ENCODE data around the gene GPR45. TPM values are rescaled to one million over a fixed set of nuclear protein-coding genes. Genes with fewer than 3 reads are reported as not detected.

GPR45 gene
- total and polyA plus RNA-seq, 2 donors from 2014 or later = not detected

DNA sequence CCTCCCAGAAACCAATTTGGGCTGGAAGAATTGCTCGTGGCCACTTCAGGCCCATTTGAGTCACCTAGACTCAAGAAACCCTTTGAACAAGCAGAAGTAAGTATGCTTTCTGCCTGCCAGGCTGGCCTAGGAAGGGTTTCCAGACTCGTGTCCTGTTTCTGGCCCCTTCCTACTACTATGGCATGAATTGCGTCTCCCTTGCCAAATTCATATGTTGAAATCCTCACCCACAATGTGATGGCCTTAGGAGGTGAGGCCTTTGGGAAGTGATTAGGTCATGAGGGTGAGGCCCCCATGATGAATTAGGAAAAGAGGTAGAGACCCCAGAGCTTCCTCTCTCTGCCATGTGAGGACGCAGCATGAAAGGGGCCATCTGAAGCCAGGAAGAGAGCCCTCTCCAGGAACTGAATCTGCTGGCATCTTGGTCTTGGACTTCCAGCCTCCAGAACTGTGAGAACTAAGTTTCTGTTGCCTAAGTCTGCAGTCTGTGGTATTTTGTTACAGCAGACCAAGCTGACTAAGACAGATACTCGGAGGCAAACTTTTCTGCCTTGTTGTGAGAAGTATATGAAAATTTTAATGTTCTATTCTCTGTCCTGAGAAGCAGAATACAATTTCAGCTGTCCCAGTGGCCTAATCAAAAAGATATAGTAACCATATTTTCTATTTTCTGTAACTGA, 13.1 kb downstream of the GPR45 start:
- Histone ChIP-seq H3K9ac (ENCODE audit: low read length in 3 of 3) (no peak overlapping the region), H3K27me3 (ENCODE audit: control insufficient read depth, insufficient read depth, low read length) (no peaks in the 10 kb centered on the region), H3K36me3 (ENCODE audit: control insufficient read depth in 2 of 3, insufficient read depth in 3 of 3, low read length in 3 of 3) (no peaks in the 10 kb centered on the region), H3K4me3 (ENCODE audit: low read length in 3 of 3) (no peak overlapping the region), H3K4me1 (ENCODE audit: control insufficient read depth in 2 of 3, insufficient read depth in 2 of 3, low read depth in 1 of 3, low read length in 3 of 3) (no peaks in the 10 kb centered on the region), H3K27ac (ENCODE audit: low read depth in 2 of 2, low read length in 2 of 2) (no peak overlapping the region), H3K9me3 (ENCODE audit: control insufficient read depth in 2 of 3, insufficient read depth in 1 of 3, low read length in 3 of 3) (no peaks in the 10 kb centered on the region)
- intact Hi-C loops (cut with DNase I) = no loop called here
- FAIRE-seq (no peak), DNase-seq (no peak)
- TF ChIP-seq, protein P1, sequence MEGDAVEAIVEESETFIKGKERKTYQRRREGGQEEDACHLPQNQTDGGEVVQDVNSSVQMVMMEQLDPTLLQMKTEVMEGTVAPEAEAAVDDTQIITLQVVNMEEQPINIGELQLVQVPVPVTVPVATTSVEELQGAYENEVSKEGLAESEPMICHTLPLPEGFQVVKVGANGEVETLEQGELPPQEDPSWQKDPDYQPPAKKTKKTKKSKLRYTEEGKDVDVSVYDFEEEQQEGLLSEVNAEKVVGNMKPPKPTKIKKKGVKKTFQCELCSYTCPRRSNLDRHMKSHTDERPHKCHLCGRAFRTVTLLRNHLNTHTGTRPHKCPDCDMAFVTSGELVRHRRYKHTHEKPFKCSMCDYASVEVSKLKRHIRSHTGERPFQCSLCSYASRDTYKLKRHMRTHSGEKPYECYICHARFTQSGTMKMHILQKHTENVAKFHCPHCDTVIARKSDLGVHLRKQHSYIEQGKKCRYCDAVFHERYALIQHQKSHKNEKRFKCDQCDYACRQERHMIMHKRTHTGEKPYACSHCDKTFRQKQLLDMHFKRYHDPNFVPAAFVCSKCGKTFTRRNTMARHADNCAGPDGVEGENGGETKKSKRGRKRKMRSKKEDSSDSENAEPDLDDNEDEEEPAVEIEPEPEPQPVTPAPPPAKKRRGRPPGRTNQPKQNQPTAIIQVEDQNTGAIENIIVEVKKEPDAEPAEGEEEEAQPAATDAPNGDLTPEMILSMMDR (IDR thresholded peaks at IDR 0.05; ENCODE audit: borderline replicate concordance, extremely low read depth, insufficient read depth) = no peak

DNA sequence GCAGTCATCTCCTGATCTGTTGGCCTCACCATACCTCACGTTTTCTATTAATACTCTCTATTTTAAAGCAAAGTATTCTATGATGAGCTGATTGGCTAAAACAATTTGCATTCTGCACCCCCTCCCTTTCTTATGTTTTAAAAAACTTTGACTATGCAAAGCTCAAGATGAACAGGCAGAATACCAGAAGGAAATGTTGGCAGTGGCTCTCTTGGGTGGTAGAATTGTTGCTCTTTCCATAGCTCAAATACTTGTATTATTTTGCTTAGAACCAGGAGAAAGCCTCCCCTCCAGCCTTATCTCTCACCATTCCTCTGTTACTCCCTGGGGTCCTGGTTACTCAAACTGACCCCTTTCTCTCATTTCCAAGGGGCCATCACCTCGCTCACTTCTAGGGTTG, 14.4 kb downstream of the GPR45 start:
- Histone ChIP-seq H3K4me3 (ENCODE audit: low read length in 3 of 3) (no peak overlapping the region), H3K27ac (ENCODE audit: low read depth in 2 of 2, low read length in 2 of 2) (no peak overlapping the region), H3K27me3 (ENCODE audit: control insufficient read depth, insufficient read depth, low read length) (no peaks in the 10 kb centered on the region), H3K9me3 (ENCODE audit: control insufficient read depth in 2 of 3, insufficient read depth in 1 of 3, low read length in 3 of 3) (no peaks in the 10 kb centered on the region), H3K9ac (ENCODE audit: low read length in 3 of 3) (no peak overlapping the region), H3K4me1 (ENCODE audit: control insufficient read depth in 2 of 3, insufficient read depth in 2 of 3, low read depth in 1 of 3, low read length in 3 of 3) (no peaks in the 10 kb centered on the region), H3K36me3 (ENCODE audit: control insufficient read depth in 2 of 3, insufficient read depth in 3 of 3, low read length in 3 of 3) (no peaks in the 10 kb centered on the region)
- intact Hi-C loops (cut with DNase I) = no loop called here
- TF ChIP-seq, protein P1 (IDR thresholded peaks at IDR 0.05; ENCODE audit: borderline replicate concordance, extremely low read depth, insufficient read depth) = no peak
- DNase-seq (no peak), FAIRE-seq (no peak)

DNA sequence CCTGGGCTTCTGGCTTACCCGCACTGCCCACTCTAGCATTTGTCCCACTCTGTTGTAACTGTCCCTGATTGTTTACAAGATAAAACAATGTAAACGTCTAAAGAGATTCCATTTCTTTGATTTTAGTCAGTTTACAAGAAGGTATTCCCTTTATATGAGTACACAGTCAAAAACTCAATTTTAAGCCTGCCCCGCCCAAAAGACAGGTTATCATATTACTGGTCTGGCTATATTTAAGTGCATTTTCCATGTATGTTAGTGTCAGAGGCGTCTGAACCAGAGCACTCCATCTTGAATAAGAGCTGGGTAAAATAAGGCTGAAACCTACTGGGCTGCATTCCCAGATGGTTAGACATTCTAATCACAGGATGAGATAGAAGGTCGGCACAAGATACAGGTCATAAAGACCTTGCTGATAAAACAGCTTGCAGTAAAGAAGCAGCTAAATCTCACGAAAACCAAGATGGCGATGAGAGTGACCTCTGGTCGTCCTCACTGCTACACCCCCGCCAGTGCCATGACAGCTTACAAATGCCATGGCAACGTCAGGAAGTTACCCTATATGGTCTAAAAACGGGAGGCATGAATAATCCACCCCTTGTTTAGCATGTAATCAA, 15.0 kb downstream of the GPR45 start:
- TF ChIP-seq, protein P1 (IDR thresholded peaks at IDR 0.05; ENCODE audit: borderline replicate concordance, extremely low read depth, insufficient read depth) = no peak
- FAIRE-seq = no peak

More for the DNA sequence above, 15.0 kb downstream of the GPR45 start:
- H3K27me3 ChIP-seq (ENCODE audit: control insufficient read depth, insufficient read depth, low read length) = no peaks in the 10 kb centered on the region
- no peak overlapping the region for H3K27ac ChIP-seq (ENCODE audit: low read depth in 2 of 2, low read length in 2 of 2)
- no peak overlapping the region for H3K9ac ChIP-seq (ENCODE audit: low read length in 3 of 3)
- no peak overlapping the region for H3K4me3 ChIP-seq (ENCODE audit: low read length in 3 of 3)
- no peaks in the 10 kb centered on the region for H3K36me3 ChIP-seq (ENCODE audit: control insufficient read depth in 2 of 3, insufficient read depth in 3 of 3, low read length in 3 of 3)
- no peak for DNase-seq
- intact Hi-C loops (cut with DNase I) = no loop called here
- H3K9me3 ChIP-seq (ENCODE audit: control insufficient read depth in 2 of 3, insufficient read depth in 1 of 3, low read length in 3 of 3) = no peaks in the 10 kb centered on the region
- no peaks in the 10 kb centered on the region for H3K4me1 ChIP-seq (ENCODE audit: control insufficient read depth in 2 of 3, insufficient read depth in 2 of 3, low read depth in 1 of 3, low read length in 3 of 3)
